Right renal cortex interstitium (tissue), 3 donors: ENCODE measurements around the gene PIK3R6. TPM values are rescaled to one million over a fixed set of nuclear protein-coding genes. Genes with fewer than 3 reads are reported as not detected.
"Not testable (repeated sequence)": the region's sequence is repeated elsewhere in the genome, so short reads cannot be mapped to it uniquely, and the experiment has no call there.

Source experiments
- DNase-seq, 3 donors: peaks; one replicate each; pipeline ENCODE4 v3.0.0-alpha.2; 2013; ENCODE audit warnings: low read depth in 3 of 3, low spot score in 2 of 3
- polyA plus RNA-seq, 3 donors: library from polyadenylated mRNA; unstranded; fragments of 120-200 nt; gene quantifications; one replicate each; pipeline ENCODE4 v1.2.1, GENCODE V29; 2013; ENCODE audit not compliant: insufficient read length in 3 of 3

Gene PIK3R6
- polyA plus RNA-seq, 3 donors = 1.1 to 1.2 (median 1.2) TPM

DNA sequence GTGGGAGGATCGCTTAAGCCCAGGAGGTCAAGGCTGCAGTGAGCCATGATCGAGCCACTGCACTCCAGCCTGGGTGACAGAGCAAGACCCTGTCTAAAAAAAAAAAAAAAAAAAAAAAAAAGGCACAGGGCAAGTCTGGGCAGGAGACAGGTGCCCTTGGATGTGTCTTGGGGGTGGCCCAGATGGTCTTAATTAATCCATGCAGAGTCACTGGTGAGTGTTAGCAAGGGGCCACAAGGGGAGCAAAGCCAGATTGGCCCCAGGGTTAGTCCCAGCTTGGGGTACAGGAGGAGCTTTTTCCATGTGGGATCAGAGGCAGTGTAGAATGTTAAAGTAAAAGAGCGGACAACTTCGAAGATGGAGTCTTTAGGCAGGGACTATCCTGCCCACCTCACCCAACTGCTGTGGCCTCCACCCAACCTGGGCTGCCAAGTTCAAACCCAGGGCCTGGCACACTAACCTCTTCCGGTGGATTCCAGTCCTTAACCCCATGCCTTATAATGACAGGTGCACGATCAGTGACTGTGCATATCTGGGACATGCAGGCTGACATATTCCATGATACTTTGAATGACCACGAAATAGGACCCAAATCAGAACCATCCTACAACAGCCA is 36.1 kb downstream of the PIK3R6 start:
- DNase-seq = no peak

DNA sequence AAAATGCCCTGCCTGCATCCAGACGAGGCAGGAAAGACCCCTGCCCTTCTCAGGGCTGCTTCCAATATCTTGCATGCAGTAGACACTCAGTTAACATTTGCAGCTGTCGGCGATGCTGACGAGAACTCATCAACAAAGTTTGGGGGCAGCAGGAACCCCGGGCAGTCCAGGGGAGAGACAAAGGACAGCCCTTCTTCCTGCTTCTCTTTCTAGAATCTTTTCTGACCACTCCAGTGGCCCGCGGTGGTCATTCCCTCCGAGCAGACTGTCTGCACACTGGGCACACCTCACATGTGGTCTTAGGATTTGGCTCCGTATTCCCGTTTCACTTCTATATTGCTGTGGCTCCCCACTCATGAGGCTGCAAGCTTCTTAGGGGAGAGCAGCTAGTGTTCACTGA is 37.3 kb downstream of the PIK3R6 start:
- DNase-seq = no peak

DNA sequence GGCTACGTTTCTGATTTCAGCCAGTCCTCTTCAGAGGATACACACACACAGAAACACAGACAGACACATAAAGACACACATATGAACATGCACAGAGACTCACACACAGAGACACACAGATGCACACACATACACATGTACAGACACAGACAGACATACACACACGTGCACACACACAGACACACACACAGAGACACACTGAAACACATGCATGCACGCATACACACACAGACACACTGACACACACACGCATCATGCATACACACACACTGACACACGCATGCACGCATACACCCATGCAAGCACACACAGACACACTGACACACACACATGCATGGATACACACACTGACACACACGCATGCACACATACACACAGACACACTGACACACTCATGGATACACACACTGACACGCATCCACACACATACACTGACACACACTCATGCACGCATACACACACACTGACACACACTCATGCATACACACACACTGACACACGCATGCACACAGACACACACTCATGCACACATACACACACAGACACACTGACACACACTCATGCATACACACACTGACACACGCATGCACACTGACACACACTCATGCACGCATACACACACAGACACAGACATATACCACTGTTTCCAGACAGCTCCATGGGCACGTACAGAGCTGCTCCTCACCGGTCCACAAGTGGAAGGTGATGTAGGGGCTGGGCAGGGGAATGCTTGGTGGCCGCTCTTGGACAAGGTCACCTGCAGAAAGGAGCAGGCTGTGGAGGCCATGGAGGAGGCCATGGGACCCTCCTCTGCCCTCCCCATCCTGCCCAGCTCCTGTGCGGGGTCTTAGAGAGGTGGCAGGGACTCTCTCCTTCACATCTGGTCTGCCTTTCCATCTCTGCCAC is 38.2 kb downstream of the PIK3R6 start:
- no peak for DNase-seq

DNA sequence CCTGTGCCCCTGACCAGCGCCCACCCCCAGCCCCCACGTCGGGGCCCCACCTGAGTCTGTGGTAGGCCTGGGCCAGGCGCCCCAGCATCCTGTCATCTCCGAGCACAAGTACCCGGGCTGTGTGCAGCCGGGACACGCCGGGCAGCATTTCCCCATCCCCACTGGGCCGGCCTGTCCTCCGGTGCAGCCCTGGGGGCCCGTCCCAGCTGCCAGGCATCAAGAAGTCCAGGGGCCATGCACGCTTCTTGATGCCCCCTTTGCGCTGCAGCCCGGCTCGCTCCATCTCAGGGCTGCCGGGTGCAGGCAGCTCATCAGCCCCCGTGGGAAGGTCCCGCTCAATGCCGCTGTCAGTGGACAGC is 39.0 kb downstream of the PIK3R6 start:
- no peak for DNase-seq

DNA sequence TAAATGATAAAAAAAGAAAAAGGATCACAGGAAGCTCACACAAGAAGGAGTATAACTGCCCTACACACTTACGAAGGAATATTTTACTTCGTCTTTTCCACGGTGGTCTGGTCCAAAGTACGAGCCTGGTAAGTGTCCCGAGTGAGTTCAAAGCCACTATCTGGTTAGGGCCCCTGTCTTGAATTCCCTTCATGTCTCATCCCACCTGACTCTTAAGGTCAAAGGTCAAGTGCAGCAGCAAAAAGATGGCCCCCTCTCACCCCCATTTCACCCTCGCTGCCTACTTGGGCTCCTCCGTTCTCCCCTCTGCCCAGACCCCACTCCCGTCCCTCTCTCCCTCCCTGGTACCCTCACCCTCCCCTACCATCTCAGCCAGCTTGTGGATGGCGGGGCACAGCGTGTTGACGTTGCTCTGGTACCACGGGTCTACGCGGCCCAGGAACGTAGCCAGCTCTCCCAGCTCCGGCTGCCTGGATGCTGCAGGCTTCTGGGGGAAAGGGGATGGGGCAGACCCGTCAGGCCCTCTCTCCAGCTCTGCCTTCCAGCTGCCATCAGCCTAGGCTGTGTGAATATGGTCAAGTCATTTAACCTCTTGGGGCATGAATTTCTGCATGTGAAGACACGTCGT is 40.6 kb downstream of the PIK3R6 start:
- no peak for DNase-seq

DNA sequence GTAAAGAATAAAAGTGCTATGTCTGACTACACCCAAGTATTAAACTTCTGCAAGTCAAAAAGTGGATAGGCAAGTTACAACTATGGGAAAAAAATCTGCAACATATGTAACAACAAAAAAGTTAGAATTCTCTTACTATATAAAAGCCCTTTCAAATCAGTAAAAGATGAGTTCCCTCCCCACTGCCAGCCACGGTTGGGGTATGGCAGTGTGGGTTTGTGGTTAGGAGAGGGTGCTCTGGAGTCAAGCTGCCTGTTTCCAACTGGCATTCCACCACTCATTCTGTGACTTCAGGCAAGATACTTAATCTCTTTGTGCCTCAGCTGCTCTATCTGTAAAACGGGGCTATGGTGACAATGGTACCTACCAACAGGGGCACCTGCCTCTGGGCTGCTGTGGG is 41.7 kb downstream of the PIK3R6 start:
- no peak for DNase-seq

DNA sequence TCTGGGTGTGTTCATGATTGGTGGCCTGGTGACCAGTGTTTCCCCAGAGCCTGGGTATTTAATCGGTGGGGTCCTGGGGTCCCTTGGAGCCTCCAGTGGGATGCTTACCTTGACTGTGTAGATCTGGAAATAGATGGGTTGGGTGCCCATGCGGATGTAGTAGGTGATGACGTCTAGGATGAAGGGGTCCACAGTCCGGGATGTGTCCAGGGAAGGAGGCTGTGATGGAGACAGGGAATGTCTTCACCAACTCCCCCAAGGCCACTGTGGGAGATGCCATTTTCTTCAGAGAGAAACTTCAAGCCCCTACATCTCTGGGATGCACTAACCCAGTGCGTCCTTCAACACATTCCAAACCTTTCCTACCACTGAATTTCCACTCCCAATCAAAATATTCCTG is 44.2 kb downstream of the PIK3R6 start:
- no peak for DNase-seq

DNA sequence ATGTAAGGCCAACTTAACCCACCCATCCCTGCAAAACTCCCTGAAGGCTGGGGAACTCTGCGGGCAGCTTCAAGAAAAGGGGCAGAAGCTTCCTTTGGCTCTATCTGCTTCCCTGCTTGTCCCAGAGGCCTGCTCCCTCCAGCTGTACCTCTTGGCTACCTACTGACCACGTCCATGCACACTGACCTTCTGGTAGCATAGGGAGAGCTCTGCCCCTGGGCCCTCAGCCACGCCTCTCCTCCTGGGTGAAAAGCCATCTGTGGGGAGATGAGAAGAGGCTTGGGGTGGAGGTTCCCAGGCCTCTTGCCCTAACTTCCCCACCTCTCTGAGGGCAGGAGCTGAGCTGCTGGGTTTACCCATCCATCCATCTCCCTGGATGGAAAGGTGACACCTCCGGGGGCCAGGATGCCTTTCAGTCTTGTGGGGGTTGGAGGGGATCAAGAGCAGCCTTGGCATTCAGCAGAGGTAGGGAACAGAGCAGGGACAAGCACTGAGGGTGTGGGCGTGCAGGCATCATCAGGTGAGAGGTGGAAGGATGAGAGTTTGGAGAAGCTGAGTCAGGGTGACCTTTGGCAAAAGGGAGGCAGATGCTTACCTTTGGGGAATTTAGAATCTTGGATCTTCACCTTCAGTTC is 45.0 kb downstream of the PIK3R6 start:
- no peak for DNase-seq

DNA sequence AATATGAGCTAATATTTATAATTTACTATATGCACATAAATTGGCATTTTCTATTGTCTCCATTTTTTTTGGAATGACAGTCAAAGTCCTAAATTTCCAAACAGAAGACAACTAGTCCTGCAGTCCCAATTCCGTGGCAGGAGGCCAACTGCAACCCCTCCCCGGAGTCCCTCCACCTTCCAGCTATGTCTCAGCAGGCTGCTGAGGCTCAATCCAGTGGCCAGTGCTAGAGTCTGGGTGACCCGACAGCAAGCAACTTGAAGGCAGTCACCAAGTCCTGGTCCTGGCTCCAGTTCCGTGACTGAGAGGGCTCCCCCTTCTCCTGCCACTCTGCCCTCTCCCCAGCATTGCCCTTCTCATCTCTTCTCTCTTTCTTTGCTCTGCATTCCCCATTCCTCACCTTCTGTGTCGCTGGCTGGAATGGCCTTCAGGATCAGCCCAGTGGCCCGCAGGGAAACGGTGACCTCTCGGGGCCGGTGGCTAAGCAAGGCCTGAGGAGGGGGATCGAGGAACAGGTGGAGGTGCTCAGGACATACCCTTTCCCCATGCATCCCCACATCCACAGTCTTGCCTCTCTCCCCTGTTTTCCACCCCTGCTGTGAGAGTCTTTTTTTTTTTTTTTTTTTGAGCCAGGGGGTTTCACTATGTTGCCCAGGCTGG is 45.9 kb downstream of the PIK3R6 start:
- DNase-seq = no peak

DNA sequence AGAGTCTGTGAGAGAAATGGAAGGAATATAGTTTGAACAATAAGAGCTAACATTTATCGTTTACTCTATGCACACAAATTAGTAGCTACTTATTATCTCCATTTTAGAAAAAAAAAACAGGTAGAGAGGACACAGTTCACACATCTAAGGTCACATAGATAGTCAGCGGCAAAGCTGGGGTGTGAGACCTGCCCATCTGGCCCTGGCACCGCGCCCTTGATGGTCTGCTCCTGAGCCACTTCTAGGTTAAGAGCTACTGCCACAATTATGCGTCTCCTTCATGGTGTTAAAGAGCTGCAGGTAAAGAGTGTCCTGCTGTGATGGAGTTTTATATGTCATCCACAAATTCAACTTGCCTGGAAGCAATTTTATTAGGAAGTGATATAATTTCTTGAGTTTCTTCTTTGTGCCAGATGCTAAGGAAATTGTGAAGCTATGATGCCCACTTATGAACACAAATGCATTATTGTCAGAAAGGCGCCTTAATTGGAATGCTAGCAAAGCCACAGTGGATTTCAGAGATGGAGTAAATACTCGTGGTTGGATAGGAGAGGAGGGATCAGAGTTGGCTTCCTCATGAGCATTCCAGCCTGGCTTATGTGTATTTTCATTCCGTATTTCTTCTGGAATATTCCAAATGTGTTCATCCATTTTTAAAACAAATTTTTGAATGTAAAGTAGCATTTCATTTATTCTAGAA is 47.0 kb downstream of the PIK3R6 start:
- no peak for DNase-seq

DNA sequence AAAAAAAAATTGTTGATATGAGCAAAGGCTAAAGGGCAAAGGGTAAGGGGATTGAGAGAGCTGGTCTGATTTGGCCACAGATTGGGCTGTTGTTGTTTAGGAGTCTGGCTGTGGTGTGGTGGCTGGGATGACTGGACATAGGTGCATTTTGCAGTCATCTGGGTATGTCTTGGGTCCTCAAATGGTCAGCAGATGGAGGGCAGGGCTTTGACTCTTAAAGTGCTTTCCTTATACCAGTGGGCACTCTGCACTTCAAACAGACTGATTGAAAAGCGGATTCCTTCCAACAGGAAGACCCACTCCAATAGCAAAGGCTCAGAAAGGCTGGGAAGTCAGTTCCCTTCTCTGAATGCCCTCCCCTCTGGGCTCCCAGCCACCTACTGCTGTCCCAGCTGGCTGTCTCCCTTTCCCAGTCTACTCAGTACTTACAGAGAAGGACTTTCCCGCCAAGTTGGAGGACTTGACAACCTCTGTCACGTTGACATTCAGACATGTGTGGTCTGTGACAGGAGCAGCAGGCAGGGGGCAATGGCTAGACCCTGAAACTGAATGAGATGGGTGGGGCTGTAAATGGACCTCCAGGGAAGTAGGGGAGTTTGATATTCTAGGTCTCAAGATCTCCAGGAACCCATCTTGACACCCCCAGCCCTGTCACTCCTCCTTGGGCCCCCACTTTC is 48.7 kb downstream of the PIK3R6 start:
- DNase-seq = no peak

DNA sequence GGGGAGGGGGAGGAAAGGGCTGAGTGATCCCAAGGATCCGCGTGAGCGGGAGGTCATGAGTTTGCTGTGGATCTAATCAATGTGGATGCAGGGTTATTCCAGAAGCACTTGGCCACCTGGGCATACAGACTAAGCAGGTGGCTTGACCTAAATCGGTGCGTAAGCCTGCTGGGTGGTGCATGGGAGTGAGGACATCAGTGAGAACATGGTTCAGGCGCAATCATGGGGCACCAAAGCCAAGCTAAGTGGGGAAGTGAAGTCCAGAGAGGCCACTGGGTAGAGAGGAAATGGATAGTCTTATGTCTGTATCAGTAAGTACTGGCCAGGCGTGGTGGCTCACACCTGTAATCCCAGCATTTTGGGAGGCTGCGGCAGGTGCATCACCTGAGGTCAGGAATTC is 49.4 kb downstream of the PIK3R6 start:
- DNase-seq = no peak

DNA sequence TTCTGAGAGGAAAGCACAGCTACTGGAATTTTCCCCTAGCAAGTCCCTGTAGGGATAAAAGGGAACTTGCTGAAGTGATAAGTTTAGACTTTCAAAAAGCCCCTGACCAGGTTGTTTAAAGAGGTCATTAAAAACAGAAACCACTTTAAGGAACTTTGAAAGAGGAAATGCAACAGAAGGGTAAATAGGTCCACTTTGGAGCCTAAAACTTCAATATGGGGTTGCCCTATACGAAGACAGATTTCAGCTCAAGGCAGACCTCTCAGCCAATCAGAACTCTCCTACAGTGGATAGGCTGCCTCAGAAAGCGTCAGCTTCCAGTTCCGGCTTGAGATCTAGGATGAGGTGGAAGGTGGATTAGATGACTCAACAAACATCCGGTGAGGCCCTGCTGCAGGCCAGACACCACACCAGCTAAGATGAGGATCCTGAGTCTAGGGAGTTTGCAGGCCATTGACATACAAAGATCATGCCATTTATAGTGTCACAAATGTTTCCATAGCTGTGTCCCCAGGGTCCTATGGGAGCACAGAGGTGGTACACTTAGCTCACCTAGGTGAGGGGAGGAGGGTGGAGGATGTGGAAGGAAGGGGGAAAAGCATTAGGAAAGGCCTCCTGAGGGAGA is 60.4 kb downstream of the PIK3R6 start:
- no peak for DNase-seq

DNA sequence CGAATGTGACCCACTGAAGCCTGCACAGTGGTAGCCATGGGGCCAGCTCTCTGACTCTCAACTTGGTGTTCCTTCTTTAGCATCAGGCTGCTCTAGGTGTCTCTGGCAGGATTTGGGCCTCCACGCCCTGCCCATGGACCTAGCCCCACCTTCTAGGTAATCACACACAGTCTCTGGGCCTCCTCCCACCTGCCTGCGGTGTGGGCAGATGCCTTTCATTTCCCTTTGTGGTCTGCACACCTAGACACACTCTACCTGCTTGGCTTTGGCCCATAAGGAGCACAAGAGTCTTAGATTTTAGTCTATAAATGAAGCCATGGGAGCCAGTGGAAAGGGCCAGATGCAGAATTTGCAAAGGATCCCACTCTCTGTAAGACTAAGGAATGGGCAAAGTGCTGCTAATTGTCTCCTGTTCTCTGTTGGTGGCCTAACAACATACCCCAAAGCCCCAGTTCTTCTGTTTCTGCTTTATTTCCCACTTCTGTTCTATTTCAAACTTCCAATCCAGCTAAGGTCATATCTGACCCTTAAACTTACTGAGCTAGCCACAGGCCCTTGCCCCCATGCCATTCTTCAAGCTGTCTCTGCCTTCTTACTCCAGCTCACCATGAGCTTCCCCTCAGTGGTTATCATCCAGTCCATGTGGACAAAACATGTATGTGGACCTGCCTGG is 61.1 kb downstream of the PIK3R6 start:
- no peak for DNase-seq

DNA sequence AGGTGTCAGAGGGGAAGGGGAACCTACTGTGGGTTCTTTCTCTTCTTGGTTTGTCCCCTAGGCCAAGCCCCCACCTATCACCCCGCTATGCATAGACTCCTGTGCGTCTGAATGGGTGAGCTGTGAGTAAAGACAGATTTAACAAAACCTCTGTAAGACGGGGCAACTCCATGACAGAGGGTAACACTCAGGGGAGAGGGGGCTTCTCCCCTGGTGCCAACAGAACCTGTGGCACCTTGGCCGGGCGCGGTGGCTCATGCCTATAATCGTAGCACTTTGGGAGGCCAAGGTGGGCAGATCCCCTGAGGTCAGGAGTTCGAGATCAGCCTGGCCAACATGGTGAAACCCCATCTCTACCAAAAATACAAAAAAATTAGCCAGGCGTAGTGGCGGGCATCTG is 62.1 kb downstream of the PIK3R6 start:
- DNase-seq = not testable (repeated sequence)

DNA sequence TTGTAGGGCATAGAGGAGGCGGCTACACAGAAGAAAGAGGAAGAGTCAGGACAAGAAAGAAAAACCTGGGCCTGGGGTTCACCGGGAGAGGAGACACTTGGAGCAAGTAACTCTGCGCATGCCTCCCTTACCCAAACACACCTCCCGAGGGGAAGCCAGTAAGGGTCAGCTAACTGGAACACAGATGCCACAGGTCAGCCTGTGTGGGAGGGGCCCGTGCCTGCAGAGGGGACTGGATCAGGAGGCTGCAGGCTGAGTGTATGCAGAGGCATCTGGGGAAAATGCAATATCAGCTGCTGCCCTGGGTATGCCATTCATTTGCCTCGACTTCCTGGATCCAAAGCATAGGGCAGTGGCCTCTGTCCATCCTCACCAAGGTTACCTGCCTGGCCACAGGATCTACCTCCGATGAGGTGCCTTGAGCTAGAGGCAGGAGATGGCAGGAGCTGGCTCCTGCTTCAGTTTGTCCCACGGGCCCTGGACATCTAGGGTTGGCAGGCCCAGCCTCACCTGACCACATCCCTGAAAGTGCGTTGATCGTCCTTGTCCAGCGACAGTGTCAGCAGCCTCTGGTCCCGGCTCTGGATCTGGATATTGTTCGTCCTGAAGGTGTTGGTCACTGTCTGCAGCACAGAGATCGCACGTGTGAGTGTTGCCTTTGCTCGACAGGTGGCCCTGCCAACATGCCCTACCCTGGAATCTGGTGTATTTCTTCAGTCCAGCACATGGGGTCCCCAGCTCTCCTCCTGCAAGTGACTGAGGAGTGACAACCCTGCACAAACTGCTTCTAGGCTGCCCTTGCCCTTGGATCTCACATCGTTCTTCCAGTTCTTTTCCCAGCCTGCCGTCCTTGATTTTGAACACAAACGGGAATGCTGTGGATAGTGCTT is 63.7 kb downstream of the PIK3R6 start:
- no peak for DNase-seq

DNA sequence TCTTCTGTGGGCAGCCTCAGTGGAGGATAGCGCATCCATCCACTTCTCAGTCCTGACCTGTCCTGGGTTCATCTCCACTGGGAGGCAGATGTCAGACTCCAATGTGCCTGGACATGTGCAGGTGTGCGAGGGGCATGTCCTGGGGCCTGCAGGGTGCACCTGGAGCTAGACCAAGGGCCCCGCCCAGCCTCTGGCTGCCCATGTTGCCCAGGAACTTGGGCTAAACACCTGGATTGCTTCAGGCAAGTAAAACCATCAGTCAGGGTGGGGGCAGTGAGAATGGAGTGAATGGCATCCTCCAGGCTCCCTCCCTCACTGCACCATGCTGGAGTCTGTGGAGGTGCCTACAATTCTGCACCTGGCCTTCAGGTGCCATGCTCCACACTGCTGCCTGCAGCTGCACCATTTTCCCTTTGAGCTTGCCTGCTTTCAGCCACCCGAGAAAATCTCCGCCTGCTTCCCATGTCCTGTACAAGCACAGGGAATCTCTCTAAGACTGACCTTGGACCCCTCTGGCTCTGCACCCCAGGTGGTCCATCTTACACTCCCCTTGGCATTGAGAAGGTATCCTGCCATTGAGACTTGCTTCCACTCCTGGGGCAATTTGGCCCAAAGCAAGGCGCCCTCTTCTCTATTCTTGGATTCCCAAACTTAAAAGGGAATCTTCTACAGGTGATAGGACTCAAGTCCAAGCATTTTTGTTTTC is 66.2 kb downstream of the PIK3R6 start:
- no peak for DNase-seq
